Parathyroid adenoma (tissue), 2 donors: ENCODE results near the gene FAM153A.
"Not testable (repeated sequence)": the region's sequence is repeated elsewhere in the genome, so short reads cannot be mapped to it uniquely, and the experiment has no call there.

Source experiments
- H2AFZ ChIP-seq: fragments of 300-600 bp; sonication (generic); one replicate; pipeline ENCODE4 v1.7.0; 2017; ENCODE audit warnings: antibody characterized with exemption, mild to moderate bottlenecking
- H3K27ac ChIP-seq: fragments of 300-600 bp; sonication (generic); one replicate; pipeline ENCODE4 v1.7.0; 2017
- H3K27me3 ChIP-seq: fragments of 300-600 bp; sonication (generic); one replicate; pipeline ENCODE4 v1.7.0; 2017; ENCODE audit warnings: low read length; ENCODE audit not compliant: control insufficient read depth, insufficient read depth
- H3K36me3 ChIP-seq: fragments of 300-600 bp; sonication (generic); one replicate; pipeline ENCODE4 v1.7.0; 2017; ENCODE audit warnings: low read length; ENCODE audit not compliant: control insufficient read depth, insufficient read depth
- H3K4me1 ChIP-seq: fragments of 300-600 bp; sonication (generic); one replicate; pipeline ENCODE4 v1.7.0; 2017; ENCODE audit warnings: control low read depth
- H3K4me2 ChIP-seq: fragments of 300-600 bp; sonication (generic); one replicate; pipeline ENCODE4 v1.7.0; 2017; ENCODE audit warnings: low read length
- H3K4me3 ChIP-seq: fragments of 300-600 bp; sonication (generic); one replicate; pipeline ENCODE4 v1.7.0; 2017; ENCODE audit warnings: low read depth, low read length
- H3K79me2 ChIP-seq: fragments of 300-600 bp; sonication (generic); one replicate; pipeline ENCODE4 v1.7.0; 2017; ENCODE audit warnings: control low read depth
- H3K9ac ChIP-seq: fragments of 300-600 bp; sonication (generic); one replicate; pipeline ENCODE4 v1.7.0; 2017; ENCODE audit warnings: mild to moderate bottlenecking
- H3K9me3 ChIP-seq: fragments of 300-600 bp; sonication (generic); one replicate; pipeline ENCODE4 v1.7.0; 2017; ENCODE audit warnings: low read length; ENCODE audit not compliant: control insufficient read depth
- donor health status: primary hyperparathyroidism.

Gene FAM153A

GRCh38 chr5:177763737-177764508, 18.8 kb downstream of the FAM153A start:
- not testable (repeated sequence) for H3K9ac ChIP-seq, H3K27me3 ChIP-seq, H3K4me1 ChIP-seq, H3K36me3 ChIP-seq, H3K4me2 ChIP-seq, H3K4me3 ChIP-seq, H2AFZ ChIP-seq, H3K79me2 ChIP-seq, H3K27ac ChIP-seq, H3K9me3 ChIP-seq

DNA sequence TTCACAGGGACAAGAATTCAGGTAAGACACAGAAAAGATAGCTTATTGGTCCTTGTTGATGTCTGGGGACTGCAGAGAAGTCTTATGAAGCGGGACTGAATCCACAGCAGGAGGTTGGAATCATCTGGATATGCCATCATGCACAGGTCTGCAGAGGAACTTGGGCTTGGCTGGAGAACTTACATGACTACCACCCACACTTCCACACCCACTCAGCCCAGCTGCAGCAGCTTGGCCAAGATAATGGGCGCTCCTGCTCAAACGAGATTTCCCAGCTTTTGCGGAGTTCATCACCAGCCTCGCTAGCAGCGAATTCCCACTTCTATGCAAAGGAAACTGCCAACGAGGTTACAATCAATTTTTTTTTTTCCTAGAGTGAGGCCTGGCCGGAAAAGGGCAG, 21.7 kb downstream of the FAM153A start:
- H3K9me3 ChIP-seq, H3K27me3 ChIP-seq, H3K4me3 ChIP-seq, H3K9ac ChIP-seq, H3K4me2 ChIP-seq, H2AFZ ChIP-seq, H3K27ac ChIP-seq, H3K4me1 ChIP-seq, H3K36me3 ChIP-seq, H3K79me2 ChIP-seq: not testable (repeated sequence)

- not testable (repeated sequence) for H3K36me3 ChIP-seq, H3K27ac ChIP-seq, H3K27me3 ChIP-seq, H3K9me3 ChIP-seq, H3K4me2 ChIP-seq, H2AFZ ChIP-seq, H3K79me2 ChIP-seq, H3K4me1 ChIP-seq, H3K4me3 ChIP-seq, H3K9ac ChIP-seq
Observed at GRCh38 chr5:177747354-177747753, 35.3 kb downstream of the FAM153A start.

DNA sequence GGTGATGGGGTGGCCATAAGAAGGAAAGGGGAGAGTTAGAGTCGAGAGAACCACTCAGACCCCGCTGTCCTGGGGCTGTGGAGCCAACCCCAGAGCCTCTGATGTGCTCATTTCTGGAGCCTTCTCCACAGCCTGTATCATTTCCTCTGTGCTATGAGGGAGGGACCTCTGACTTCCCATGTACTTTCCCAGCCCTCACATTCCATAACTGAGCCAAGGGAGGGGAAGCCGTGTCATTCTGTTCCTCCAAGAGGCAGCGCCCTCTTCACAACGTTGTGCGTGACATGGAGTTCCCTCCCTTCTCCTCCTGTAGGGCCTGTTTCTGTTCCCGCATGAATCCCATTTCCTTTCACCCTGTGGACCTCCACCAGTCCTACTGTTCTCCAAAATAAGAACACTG, 57.8 kb downstream of the FAM153A start:
- H3K36me3 ChIP-seq, H3K9me3 ChIP-seq, H3K4me3 ChIP-seq, H3K79me2 ChIP-seq, H2AFZ ChIP-seq, H3K9ac ChIP-seq, H3K4me2 ChIP-seq, H3K27ac ChIP-seq, H3K4me1 ChIP-seq, H3K27me3 ChIP-seq: not testable (repeated sequence)

GRCh38 chr5:177723831-177724485, 58.7 kb downstream of the FAM153A start:
- H3K36me3 ChIP-seq, H3K9ac ChIP-seq, H3K79me2 ChIP-seq, H2AFZ ChIP-seq, H3K4me1 ChIP-seq, H3K27me3 ChIP-seq, H3K27ac ChIP-seq, H3K4me3 ChIP-seq, H3K9me3 ChIP-seq, H3K4me2 ChIP-seq: not testable (repeated sequence)

DNA sequence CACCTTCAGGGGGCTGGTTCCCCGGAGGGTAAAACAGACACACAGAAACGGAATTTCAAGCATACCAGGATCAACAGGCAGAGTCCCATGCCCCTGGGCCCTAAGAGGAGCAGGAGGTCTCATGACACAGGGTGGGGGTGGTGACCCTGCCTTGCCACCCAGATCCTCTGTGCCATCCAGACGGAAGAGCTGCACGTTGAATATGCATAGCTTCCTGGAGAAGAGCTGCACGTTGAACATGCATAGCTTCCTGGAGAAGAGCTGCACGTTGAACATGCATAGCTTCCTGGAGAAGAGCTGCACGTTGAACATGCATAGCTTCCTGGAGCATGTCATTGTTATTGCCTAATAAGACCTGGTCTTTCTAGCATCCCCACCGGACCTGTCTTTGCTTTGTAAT, 59.9 kb downstream of the FAM153A start:
- not testable (repeated sequence) for H2AFZ ChIP-seq, H3K9ac ChIP-seq, H3K4me3 ChIP-seq, H3K9me3 ChIP-seq, H3K36me3 ChIP-seq, H3K27ac ChIP-seq, H3K79me2 ChIP-seq, H3K4me1 ChIP-seq, H3K4me2 ChIP-seq, H3K27me3 ChIP-seq

DNA sequence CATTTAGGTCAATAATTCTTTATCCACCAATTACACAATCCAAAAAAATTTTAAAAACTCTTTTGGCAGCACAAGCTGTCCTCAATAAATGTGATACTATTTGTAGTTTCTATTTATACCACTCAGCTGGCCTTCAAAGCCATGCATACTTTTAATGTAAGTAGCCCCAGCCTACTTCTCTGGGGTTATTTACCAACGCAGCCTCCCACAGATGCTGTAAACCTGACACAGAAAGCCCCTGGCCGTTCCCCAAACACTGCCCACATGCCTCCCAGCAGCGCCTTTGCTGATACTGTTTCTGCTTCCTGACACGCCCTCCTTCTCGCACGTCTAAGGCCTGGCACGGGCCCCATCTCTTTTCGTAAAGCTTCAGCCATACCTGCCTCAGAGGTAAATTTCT, 62.7 kb downstream of the FAM153A start:
- H3K4me3 ChIP-seq, H3K27me3 ChIP-seq, H3K4me1 ChIP-seq, H3K4me2 ChIP-seq, H3K27ac ChIP-seq, H2AFZ ChIP-seq, H3K9me3 ChIP-seq, H3K79me2 ChIP-seq, H3K9ac ChIP-seq, H3K36me3 ChIP-seq: not testable (repeated sequence)

- H3K36me3 ChIP-seq, H3K79me2 ChIP-seq, H3K9ac ChIP-seq, H3K27me3 ChIP-seq, H3K27ac ChIP-seq, H3K4me2 ChIP-seq, H3K9me3 ChIP-seq, H3K4me1 ChIP-seq, H2AFZ ChIP-seq, H3K4me3 ChIP-seq: not testable (repeated sequence)
Observed at GRCh38 chr5:177715423-177715822, 67.3 kb downstream of the FAM153A start.

- H3K9me3 ChIP-seq, H3K27me3 ChIP-seq, H3K27ac ChIP-seq, H3K4me3 ChIP-seq, H3K9ac ChIP-seq, H3K4me2 ChIP-seq, H3K4me1 ChIP-seq, H3K79me2 ChIP-seq, H3K36me3 ChIP-seq, H2AFZ ChIP-seq: not testable (repeated sequence)
Observed at GRCh38 chr5:177696100-177696499, 86.6 kb downstream of the FAM153A start.

GRCh38 chr5:177695356-177695930, 87.3 kb downstream of the FAM153A start:
- H2AFZ ChIP-seq, H3K36me3 ChIP-seq, H3K4me2 ChIP-seq, H3K9me3 ChIP-seq, H3K9ac ChIP-seq, H3K27me3 ChIP-seq, H3K79me2 ChIP-seq, H3K4me3 ChIP-seq, H3K4me1 ChIP-seq, H3K27ac ChIP-seq: not testable (repeated sequence)

- H3K79me2 ChIP-seq, H3K9ac ChIP-seq, H2AFZ ChIP-seq, H3K36me3 ChIP-seq, H3K27ac ChIP-seq, H3K27me3 ChIP-seq, H3K4me2 ChIP-seq, H3K9me3 ChIP-seq, H3K4me1 ChIP-seq, H3K4me3 ChIP-seq: not testable (repeated sequence)
Observed at GRCh38 chr5:177694518-177694835, 88.2 kb downstream of the FAM153A start.
